Stimulated activated CD8-positive, alpha-beta memory T cell treated with anti-CD3 and anti-CD28 coated beads, Interleukin-15, amount 100 ng/mL, for 1 hour (primary cell): Measurements from ENCODE around the gene SAE1.
A peak's percentile ranks its signal among the peaks of the same experiment; 100 is the strongest.

Experiments used
- DNase-seq: peaks from one replicate; pipeline ENCODE4 v3.0.0-alpha.2; 2020; ENCODE audit warnings: low read depth

SAE1 gene

DNA sequence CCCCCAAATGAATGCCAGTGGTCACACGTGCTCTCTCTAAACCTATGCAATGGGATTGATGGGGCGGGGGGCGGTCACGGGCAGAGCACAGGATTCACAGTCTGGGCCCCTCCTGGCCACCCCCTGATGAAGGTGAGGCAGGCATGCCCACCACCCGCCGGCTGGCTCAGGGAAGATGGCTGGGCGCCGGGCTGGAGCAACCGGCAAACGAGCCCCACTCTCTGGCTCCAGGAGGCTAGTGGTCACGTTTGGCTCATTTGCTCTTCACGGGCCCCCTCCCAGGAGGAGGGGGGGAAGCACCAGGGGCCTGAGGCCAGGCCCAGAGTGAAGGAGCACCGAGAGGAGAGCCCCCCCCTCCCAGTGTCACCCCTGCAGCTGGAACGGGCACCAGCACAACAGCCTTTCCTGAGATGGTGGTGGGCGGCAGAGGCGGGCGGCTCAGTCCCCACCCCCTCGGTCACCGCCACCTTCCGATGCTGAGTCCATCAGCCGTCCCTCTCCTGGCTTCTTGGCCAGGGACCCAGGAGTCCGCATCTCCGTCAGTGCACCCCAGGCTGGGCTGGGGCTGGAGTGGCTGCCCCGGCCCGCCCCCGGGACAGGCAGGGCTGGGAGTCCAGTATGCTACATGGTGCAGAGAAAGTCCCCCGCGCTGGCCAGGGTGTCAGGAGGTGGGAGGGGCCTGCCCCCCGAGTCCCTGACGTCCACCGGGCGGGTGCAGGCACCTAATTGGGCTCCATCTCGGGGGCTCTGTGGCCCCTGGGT lies 90.6 kb downstream of the SAE1 start:
- DNase-seq: no peak

DNA sequence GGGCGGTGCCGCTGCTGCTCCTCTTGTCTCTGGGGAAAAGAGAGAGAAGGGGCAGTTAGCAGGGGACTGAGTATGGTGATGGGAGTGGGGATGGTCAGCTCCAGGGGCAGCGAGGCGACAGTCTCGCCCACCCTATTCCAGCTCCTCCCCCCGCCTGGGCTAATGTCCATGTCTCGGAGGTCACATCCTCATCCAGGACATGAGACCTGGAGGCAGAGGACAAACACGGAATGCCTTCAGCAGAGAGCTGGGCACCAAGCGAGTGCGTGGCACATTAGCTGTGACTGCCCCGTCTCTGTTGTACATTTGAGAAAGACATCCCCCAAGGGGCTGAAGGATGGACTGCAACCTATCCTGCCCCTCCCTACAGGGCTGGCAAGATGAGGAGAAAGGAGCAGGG lies 91.3 kb downstream of the SAE1 start:
- no peak for DNase-seq

- peak; percentile 75 for DNase-seq
Observed at GRCh38 chr19:47225746-47226425, 95.3 kb downstream of the SAE1 start.

DNA sequence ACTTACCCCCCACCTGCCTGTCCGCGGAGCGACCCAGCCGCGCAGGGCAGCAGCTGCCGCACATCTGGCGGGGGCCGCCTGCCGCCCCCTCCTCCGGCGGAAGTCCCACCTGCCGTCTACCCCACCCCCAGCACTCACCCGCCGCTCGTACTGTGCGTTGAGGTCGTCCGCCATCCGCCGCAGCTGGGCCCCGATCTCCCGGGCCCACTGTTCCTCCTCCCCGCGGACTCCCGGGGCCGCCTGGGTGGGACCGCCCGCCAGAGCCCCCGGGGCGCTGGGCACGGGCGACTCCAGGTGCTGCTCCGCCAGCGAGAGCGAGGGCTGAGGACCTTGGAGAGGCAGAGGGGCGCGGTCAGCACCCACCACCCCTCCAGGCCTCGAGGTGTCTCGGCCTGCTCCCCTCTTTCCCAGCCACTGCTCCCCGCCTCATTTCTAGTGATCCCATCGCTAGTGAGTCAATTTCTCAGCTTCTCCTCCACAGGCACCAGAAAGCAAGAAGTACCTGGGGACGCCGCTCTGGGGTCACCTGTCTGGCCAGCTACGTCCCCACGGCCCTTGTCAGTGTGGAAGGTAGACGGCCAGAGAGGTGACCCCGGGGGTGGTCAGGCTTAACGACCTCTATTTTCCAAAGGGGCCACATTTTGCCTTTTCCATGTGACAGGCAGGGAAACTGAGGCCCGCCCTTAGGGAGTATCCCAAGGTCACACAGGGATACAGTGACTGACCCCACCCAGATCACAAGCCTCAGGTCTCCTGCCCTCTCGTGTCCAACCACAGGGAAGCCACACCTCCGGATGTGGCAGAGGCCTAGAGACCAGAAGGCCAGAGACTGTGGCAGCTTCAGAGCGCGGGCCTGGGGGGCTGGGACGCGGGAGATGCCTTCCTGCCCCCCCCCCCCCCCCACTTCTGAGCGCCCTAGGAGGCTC lies 96.1 kb downstream of the SAE1 start:
- DNase-seq: no peak

GRCh38 chr19:47227352-47228167 lies 96.9 kb downstream of the SAE1 start:
- no peak for DNase-seq

- DNase-seq: no peak
Observed at GRCh38 chr19:47228168-47228936, 97.7 kb downstream of the SAE1 start.

DNA sequence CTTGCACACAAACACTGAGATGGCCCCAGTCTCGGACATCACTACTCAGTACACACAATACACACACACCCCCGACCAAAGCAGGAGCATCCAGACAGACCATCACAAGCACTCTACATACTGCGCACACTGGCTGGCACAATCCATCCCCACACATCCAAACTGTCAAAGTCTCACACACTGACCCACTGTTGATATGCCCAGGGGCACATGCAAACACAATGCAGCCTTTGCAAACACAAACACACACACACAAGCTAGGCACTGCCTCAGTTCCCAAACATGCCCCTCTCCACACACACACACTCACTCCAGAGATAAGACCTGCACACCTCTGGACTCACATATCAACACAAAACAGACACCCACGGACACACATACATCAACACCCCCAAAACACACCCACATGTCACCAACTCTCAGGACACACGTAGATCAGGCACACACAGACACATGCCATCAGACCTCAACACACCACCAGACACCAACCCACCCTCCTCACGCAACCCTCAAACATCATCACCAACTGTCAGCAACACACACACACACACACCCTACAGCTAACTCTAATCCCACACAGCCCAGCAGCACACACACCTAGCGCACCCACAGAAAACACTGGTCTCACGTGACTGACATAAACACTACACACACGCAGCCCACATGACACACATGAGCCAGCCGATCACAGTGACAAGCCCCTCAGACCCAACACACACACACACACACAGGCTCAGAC lies 98.5 kb downstream of the SAE1 start:
- DNase-seq: no peak

GRCh38 chr19:47229676-47230053 lies 99.0 kb downstream of the SAE1 start:
- no peak for DNase-seq

- DNase-seq: peak; percentile 62
Observed at GRCh38 chr19:47230054-47230920, 99.7 kb downstream of the SAE1 start.

DNA sequence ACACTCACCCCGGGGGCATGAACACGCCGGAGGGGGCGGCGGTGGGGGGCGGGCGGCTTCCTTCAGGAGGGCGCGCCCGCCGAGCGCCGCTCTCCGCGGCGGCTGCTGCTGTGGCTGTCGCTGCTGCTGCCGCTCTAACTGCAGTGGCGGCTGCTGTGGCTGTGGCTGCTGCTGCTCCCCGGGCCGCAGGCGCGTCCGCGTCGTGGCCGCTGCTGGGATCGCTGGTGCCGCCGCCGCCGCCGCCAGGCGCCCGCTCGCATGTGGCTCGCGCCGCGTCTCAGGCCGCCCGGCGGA lies 100.2 kb downstream of the SAE1 start, which contains the start of gene BBC3:
BBC3 (minus strand) TSS at position 279 of the 294 bp plus-strand sequence. CDS start 2,768 bp downstream, outside the sequence.
- DNase-seq: no peak

GRCh38 chr19:47231215-47232054 lies 100.8 kb downstream of the SAE1 start:
- DNase-seq: peak; percentile 81

- no peak for DNase-seq
Observed at GRCh38 chr19:47232422-47233211, 102.0 kb downstream of the SAE1 start.

- DNase-seq: no peak
Observed at GRCh38 chr19:47236072-47236675, 105.5 kb downstream of the SAE1 start.

GRCh38 chr19:47239152-47239551 lies 108.5 kb downstream of the SAE1 start:
- no peak for DNase-seq

DNA sequence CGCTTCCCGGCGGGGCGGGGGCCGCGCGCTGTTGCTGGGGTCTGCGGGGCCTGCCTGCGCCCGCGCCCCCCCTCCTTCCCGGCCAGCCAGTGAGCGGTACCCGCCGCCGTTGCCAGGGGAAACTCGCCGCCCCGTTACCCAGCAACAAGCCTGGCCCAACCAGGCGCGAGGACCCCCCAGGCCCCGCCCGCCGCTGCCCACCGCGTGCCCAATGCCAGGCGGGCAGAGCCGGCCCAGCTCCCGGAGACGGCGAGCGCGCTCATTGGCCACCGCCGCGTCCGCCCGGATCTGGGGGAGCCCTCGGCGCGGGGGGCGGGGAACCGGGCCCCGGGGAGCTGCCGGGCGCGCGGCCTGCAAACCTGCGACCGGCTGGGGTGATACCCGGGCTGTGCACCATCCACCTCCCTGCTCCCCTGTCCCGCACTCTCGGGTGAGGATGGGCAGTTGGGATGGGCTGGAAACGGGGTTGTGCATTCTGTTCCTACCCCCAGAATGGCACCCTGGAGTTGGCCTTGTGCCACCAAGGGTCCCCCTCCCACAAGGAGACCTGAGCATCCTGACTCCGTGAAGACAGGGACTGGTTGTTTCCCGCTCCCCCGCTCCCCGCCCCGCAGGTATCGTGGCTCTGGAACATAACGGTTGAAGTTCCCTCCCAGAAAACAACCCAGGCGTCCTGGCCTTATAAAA lies 109.1 kb downstream of the SAE1 start:
- no peak for DNase-seq

DNA sequence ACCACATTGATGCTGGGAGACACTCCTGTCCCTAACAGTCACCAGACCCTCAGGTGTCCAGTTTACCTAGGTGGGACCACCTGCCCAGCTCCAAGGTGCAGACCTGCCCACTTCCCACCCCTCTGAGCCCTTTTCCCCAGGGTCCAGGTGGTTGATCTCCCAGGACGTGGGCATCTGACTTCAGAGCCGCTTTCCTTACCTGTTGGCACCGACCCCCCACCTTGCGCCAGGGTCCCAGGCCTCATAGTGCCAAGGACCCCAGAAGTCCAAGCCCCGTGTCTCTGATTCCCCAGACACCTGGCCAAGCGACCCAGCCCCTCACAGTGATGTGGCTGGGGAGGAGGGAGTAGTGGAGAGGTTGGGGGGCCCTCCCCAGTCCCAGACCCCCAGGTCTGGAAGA lies 109.9 kb downstream of the SAE1 start:
- no peak for DNase-seq
